Measurements from ENCODE around the gene SLC27A2.
A peak's percentile ranks its signal among the peaks of the same experiment; 100 is the strongest.
"Not testable (repeated sequence)": the region's sequence is repeated elsewhere in the genome, so short reads cannot be mapped to it uniquely, and the experiment has no call there.

Gene SLC27A2

GRCh38 chr15:50181969-50182218, at the start of gene SLC27A2:
Gene SLC27A2 (plus strand): TSS chr15:50182196. CDS start chr15:50182428, 232 bp downstream.
- ATAC-seq (no peak), DNase-seq (no peak)

GRCh38 chr15:50132251-50132984, 49.6 kb upstream of the SLC27A2 start:
- DNase-seq, ATAC-seq: not testable (repeated sequence)

DNA sequence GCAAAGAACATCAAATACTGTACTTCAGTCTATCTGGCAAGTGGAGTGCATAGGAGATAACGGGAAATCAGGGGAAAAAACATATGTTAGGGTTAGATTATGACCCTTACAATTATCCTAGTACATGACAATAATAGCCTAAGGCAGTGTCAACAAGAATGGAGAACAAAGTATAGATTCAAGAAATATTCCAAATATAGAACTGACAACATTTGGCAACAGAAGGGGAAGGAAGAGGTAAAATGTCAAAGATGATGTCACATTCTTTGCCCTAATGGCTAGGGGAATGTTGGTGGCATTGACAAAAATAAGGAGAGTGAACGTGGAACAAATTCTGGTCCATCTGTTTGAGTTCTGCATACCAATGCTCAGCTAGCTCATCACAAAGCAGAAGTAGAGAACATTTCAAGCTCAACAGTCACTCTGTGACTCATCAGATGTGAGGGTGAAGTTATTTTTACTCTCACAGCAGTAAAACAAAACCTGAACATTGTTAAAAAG, 47.4 kb upstream of the SLC27A2 start:
- ATAC-seq (peak; percentile 4), DNase-seq (no peak)

GRCh38 chr15:50135031-50135551, 46.9 kb upstream of the SLC27A2 start:
- peak; percentile 76 for ATAC-seq
- peak; percentile 62 for DNase-seq

DNA sequence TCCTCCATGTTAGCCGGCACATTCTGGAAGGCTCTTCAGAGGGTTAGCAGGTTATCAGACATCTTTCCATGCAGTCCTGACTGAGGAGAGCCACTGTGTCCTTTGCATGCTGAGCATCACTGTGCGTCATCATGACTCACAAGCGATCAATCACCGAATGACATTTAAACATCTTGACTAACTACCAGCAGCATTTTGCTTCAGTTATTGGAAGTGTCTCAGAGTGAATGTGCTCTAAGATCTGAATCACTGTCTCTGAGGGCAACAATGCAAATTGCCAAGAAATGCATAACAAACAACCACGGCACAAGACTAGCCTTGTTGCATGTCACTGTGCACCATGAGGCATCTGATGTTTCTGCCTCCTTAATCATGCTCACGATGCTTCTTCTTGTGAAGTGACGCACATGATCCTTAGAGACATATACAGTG, 44.6 kb upstream of the SLC27A2 start:
- DNase-seq, result peak; percentile 55
- peak; percentile 84 for ATAC-seq

DNA sequence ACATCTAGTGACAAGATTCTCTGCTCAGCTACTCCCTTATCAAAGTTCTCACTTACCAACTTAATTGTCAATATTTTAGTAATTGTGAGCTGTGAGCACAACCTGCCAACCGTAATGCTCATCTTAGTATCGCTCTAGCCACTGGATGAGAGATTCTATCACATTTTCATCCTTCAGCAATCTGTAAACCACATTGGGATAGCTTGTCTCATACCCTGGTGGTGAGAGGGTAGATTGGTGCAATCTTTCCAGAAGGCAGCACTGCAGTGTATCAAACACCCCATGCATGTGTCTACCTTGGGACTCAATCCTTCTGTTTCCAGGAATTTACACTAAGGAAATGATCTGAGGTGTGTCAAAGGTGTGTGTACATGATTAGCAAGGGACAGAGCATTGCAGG, 44.1 kb upstream of the SLC27A2 start:
- ATAC-seq (no peak), DNase-seq (no peak)

GRCh38 chr15:50138391-50138790, 43.6 kb upstream of the SLC27A2 start:
- DNase-seq, result no peak

GRCh38 chr15:50140098-50140497, 41.9 kb upstream of the SLC27A2 start:
- ATAC-seq (no peak), DNase-seq (no peak)

More at GRCh38 chr15:50138391-50138790, 43.6 kb upstream of the SLC27A2 start:
- no peak for ATAC-seq

GRCh38 chr15:50140983-50141382, 41.0 kb upstream of the SLC27A2 start:
- no peak for ATAC-seq
- no peak for DNase-seq

GRCh38 chr15:50141856-50142255, 40.1 kb upstream of the SLC27A2 start:
- DNase-seq (no peak), ATAC-seq (no peak)

GRCh38 chr15:50143255-50143860, 38.6 kb upstream of the SLC27A2 start:
- peak; percentile 32 for ATAC-seq
- no peak for DNase-seq

DNA sequence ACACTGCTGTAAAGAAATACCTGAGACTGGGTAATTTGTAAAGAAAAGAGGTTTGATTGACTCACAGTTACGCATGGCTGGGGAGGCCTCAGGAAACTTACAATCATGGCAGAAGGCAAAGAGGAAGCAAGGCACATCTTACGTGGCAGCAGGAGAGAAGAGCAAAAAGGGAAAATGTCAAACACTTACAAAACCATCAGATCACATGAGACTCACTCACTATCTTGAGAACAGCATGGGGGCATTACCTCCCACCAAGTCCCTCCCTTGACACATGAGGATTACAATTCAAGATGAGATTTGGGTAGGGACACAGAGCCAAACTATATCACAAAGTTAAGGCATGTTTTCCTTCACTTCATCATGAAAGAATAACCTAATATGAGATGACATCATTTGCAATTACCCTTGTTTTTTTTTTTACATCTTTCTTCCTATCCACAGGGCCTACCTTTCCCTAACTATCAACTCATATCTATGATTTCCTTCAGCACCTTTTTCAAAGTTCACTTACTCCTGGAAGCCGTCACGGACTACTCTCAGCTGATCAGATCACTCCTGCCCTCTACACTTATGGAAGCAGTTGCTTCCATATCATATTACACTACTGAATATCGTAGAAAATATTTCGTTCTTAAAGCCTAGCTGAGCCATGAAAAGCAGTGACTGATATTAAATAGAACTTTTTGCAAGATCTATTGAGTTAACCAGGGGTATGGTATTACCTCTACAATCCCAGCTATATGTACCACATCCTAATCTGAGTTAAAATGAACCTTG, 37.5 kb upstream of the SLC27A2 start:
- ATAC-seq (no peak), DNase-seq (no peak)

- ATAC-seq, result peak; percentile 57
- no peak for DNase-seq
Observed at GRCh38 chr15:50145451-50145872, 36.5 kb upstream of the SLC27A2 start.

GRCh38 chr15:50146632-50147031, 35.4 kb upstream of the SLC27A2 start:
- DNase-seq (no peak), ATAC-seq (no peak)

DNA sequence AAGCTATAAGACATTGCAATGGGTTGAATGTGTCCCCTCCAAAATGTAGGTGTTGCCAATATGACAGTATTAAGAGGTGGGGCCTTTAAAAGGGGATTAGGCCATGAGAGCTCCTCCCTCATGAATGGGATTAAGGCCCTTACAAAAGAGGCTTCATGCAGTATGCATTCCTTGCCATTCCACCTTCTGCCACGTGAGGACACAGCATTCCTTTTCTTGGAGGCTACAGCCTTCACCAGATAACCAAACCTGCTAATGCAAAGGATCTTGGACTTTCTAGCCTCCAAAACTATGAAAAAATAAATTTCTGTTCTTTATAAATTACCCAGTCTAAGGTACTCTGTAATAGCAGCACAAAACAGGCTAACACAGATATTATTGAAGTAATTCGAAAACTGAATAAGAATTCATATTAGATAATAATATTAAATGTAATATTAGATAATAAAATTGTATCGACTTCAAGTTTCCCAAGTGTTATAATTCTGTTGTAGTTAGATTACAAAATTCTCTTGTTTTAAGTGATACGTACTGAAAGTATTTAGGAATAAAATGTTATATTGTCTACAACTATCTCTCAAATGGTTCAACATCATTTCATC, 33.5 kb upstream of the SLC27A2 start:
- no peak for ATAC-seq
- no peak for DNase-seq

GRCh38 chr15:50149090-50149489, 32.9 kb upstream of the SLC27A2 start:
- DNase-seq, result no peak
- no peak for ATAC-seq

- DNase-seq (no peak), ATAC-seq (peak; percentile 55)
Observed at GRCh38 chr15:50150349-50150748, 31.6 kb upstream of the SLC27A2 start.

- ATAC-seq (no peak), DNase-seq (no peak)
Observed at GRCh38 chr15:50150851-50151250, 31.1 kb upstream of the SLC27A2 start.

- no peak for DNase-seq
- ATAC-seq, result no peak
Observed at GRCh38 chr15:50151476-50151875, 30.5 kb upstream of the SLC27A2 start.

GRCh38 chr15:50158236-50158635, 23.8 kb upstream of the SLC27A2 start:
- not testable (repeated sequence) for ATAC-seq, DNase-seq

DNA sequence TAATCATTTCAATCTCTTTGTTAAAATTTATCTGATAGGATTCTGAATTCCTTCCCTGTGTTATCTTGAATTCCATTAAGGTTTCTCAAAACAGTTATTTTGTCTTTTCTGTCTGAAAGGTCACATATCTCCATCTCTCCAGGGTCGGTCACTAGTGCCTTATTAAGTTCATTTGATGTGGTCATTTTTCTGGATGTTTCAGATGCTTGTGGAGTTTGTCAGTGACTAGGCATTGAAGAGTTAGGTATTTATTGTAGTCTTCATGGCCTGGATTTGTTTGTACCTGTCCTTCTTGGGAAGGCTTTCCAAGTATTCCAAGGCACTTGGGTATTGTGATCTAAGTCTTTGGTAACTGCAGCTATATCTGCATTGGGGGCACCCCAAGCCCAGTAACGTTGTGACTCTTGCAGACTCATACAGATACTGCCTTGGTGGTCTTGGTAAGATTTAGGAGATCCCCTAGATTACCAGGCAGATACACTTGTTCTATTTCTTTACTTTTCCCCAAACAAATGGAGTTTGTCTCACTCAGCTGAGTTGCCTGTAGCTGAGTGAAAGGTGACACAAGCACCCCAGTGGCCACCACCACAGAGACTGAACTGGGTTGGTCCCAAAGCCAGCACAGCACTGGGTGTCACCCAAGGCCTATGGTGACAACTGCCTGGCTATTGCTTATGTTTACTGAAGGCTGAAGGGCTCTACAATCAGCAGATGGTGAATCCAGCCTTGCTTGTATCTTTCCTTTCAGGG, 18.9 kb upstream of the SLC27A2 start:
- DNase-seq, result no peak
- peak; percentile 40 for ATAC-seq

Data from stimulated activated naive CD8-positive, alpha-beta T cell treated with anti-CD3 and anti-CD28 coated beads, Interleukin-15, Interleukin-2, amounts not matched to agents 100 U/mL and 50 U/mL, for 24 hours (primary cell).